Lower leg skin (tissue), 3 donors: ENCODE results near the gene KRT13.

Source experiments
- POLR2A ChIP-seq, 2 donors: fragments of 450-650 bp; IDR thresholded peaks; one replicate each; pipeline ENCODE4 v1.6.1; 2016 to 2017; ENCODE audit warnings: antibody characterized with exemption in 2 of 2, mild to moderate bottlenecking in 1 of 2, moderate library complexity in 1 of 2
- TF ChIP-seq, protein P1 (sequence below), 3 donors: fragments of 450-650 bp; IDR thresholded peaks; one replicate each; pipeline ENCODE4 v1.5.1; 2016; ENCODE audit warnings: antibody characterized with exemption in 3 of 3, mild to moderate bottlenecking in 3 of 3, moderate library complexity in 2 of 3

DNA sequence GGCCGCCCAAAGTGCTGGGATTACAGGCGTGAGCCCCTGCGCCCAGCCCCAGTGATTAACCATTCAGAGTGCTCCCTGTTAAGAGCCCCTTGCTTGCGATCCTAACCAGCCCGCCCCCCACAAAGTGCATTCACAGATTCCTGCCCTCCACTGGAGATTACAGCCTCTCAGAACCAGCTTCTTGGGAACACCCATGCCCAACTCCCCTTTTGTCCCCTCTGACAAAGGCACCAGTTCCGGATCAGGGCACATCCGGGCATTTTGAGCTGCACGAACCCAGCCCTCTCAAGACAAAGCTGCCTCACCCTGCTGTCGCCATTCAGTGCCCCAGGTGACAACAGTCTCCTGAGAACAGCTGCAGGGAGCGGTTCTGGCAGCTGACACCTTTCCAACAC, 23.5 kb upstream of the KRT13 start:
- no peak for TF ChIP-seq POLR2A (IDR thresholded peaks at IDR 0.05)
- TF ChIP-seq, protein P1, sequence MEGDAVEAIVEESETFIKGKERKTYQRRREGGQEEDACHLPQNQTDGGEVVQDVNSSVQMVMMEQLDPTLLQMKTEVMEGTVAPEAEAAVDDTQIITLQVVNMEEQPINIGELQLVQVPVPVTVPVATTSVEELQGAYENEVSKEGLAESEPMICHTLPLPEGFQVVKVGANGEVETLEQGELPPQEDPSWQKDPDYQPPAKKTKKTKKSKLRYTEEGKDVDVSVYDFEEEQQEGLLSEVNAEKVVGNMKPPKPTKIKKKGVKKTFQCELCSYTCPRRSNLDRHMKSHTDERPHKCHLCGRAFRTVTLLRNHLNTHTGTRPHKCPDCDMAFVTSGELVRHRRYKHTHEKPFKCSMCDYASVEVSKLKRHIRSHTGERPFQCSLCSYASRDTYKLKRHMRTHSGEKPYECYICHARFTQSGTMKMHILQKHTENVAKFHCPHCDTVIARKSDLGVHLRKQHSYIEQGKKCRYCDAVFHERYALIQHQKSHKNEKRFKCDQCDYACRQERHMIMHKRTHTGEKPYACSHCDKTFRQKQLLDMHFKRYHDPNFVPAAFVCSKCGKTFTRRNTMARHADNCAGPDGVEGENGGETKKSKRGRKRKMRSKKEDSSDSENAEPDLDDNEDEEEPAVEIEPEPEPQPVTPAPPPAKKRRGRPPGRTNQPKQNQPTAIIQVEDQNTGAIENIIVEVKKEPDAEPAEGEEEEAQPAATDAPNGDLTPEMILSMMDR (IDR thresholded peaks at IDR 0.05), result no peak
